HFF-Myc (cell line): ENCODE measurements around the gene PGAP3.

Source experiments
- DNase-seq: peaks from one replicate; pipeline ENCODE4 v3.0.0-alpha.2; 2011; ENCODE audit warnings: low read depth; ENCODE audit errors: extremely low read depth
- H3K4me3 ChIP-seq: replicated peaks from 2 replicates; pipeline ENCODE4 v1.5.1; 2011; ENCODE audit warnings: low read depth, mild to moderate bottlenecking, control low read depth, low read length
- TF ChIP-seq, protein P1 (sequence below): IDR thresholded peaks from 2 replicates; pipeline ENCODE4 v1.5.1; 2012; ENCODE audit warnings: mild to moderate bottlenecking, low read depth, low read length, control low read depth; ENCODE audit errors: missing control alignments

PGAP3 gene

GRCh38 chr17:39722965-39723848, 35.4 kb upstream of the PGAP3 start:
- DNase-seq, result no peak
- H3K4me3 ChIP-seq, result no peak overlapping the region
- TF ChIP-seq, protein P1, sequence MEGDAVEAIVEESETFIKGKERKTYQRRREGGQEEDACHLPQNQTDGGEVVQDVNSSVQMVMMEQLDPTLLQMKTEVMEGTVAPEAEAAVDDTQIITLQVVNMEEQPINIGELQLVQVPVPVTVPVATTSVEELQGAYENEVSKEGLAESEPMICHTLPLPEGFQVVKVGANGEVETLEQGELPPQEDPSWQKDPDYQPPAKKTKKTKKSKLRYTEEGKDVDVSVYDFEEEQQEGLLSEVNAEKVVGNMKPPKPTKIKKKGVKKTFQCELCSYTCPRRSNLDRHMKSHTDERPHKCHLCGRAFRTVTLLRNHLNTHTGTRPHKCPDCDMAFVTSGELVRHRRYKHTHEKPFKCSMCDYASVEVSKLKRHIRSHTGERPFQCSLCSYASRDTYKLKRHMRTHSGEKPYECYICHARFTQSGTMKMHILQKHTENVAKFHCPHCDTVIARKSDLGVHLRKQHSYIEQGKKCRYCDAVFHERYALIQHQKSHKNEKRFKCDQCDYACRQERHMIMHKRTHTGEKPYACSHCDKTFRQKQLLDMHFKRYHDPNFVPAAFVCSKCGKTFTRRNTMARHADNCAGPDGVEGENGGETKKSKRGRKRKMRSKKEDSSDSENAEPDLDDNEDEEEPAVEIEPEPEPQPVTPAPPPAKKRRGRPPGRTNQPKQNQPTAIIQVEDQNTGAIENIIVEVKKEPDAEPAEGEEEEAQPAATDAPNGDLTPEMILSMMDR, result no peak

DNA sequence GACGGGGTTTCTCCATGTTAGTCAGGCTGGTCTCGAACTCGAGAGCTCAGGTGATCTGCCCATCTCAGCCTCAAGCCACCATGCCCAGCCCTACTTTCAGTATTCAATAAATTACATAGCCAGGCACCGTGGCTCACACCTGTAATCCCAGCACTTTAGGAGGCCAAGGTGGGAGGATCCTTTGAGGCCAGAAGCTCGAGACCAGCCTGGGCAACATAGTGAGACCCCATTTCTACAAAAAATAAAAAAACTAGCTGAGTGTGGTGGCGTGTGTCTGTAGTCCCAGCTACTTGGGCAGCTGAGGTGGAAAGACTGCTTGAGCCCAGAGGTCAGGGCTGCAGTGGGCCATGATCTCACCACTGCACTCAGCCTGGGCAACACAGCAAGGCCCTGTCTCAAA, 34.2 kb upstream of the PGAP3 start:
- DNase-seq, result no peak
- TF ChIP-seq, protein P1, result no peak
- H3K4me3 ChIP-seq, result no peak overlapping the region

GRCh38 chr17:39719563-39720355, 31.9 kb upstream of the PGAP3 start:
- TF ChIP-seq, protein P1, result no peak
- no peak for DNase-seq
- no peak overlapping the region for H3K4me3 ChIP-seq

GRCh38 chr17:39717660-39718059, 29.8 kb upstream of the PGAP3 start:
- H3K4me3 ChIP-seq, result no peak overlapping the region
- TF ChIP-seq, protein P1, result no peak
- no peak for DNase-seq

GRCh38 chr17:39716879-39717536, 29.2 kb upstream of the PGAP3 start:
- no peak for DNase-seq
- no peak overlapping the region for H3K4me3 ChIP-seq
- TF ChIP-seq, protein P1, result no peak

GRCh38 chr17:39716073-39716818, 28.4 kb upstream of the PGAP3 start:
- no peak for DNase-seq
- TF ChIP-seq, protein P1, result no peak
- H3K4me3 ChIP-seq, result no peak overlapping the region
